ENCODE data around the gene ELP2. TPM values are rescaled to one million over a fixed set of nuclear protein-coding genes. Genes with fewer than 3 reads are reported as not detected.
"Not testable (repeated sequence)": the region's sequence is repeated elsewhere in the genome, so short reads cannot be mapped to it uniquely, and the experiment has no call there.

The ELP2 gene
- total RNA-seq = 100 to 1,000 TPM in 4 of 5 experiments, 10 to 100 TPM in 1; 79.3 to 177 (median 150) TPM
- polyA plus RNA-seq = 10 to 100 TPM; 77.4 to 93.9 TPM
- 150 reads per million, percentile 90 among the genes with 10 or more reads in this experiment for total RNA-seq

GRCh38 chr18:36129300-36130038 lies at the start of gene ELP2, which contains the start of gene SLC39A6:
Gene ELP2 (plus strand): TSS chr18:36129899. CDS start chr18:36129934, 35 bp downstream.
Gene SLC39A6 (minus strand): TSS chr18:36129340. CDS start chr18:36127007, 2,333 bp downstream.
- ChIA-PET POLR2A (interaction anchor here (0.6 to 3.6 kb wide), 23 partner anchors 10 to 1101 kb away, joined by 3 to 17 read pairs (median 4); partner anchors contain the start of genes INO80C, KIAA1328, RMP24 and TPGS2), CTCF (interaction anchor here (1.2 kb wide), 1 partner anchor 67 kb away, joined by 3 read pairs; no protein-coding TSS in a partner anchor)
- no peaks in the 10 kb centered on the region for H3K27me3 ChIP-seq (ENCODE audit: control insufficient read depth in 2 of 2, insufficient read depth in 2 of 2, low read length in 2 of 2)
- intact Hi-C loops (cut with micrococcal nuclease) = loop anchor here (1.0 to 10.0 kb wide), 19 partner anchors 13 to 1153 kb away; partner anchors contain the start of genes GALNT1 (in 2 of the 2), INO80C (in 2 of the 2), KIAA1328 (in 2 of the 2) and RMP24 (in 2 of the 2)
- peaks cover 33 to 35% of the 10 kb centered on the region in 2 donors for H3K4me1 ChIP-seq (ENCODE audit: control insufficient read depth in 2 of 2, insufficient read depth in 2 of 2, low read length in 2 of 2)
- Mint-ChIP-seq H3K4me3 (peak within 1 kb of the TSS; percentile 87 to 98 (median 95)), H3K27me3 (no peaks in the 10 kb centered on the region), H3K27ac (peak within 1 kb of the TSS; percentile 93 to 99 (median 98)), H3K9me3 (peaks cover 0 to 4% (median 0%) of the 10 kb centered on the region in 11 donors), H3K4me1 (peaks cover 39 to 81% (median 61%) of the 10 kb centered on the region in 7 donors), H3K36me3 (peaks cover 0 to 22% (median 10%) of the 10 kb centered on the region in 5 donors)
- DNase-seq = peak; percentile 89 to 98 (median 95)
- peak within 1 kb of the TSS; percentile 99 for H3K4me3 ChIP-seq (ENCODE audit: low read length)
- ATAC-seq = peak; percentile 94
- peak within 1 kb of the TSS; percentile 96 for H3K27ac ChIP-seq (ENCODE audit: low read depth, low read length)
- peaks cover 0 to 17% (median 0%) of the 10 kb centered on the region in 3 experiments for H3K36me3 ChIP-seq (ENCODE audit: control insufficient read depth in 2 of 3, insufficient read depth in 3 of 3, low read length in 3 of 3)
- H3K9me3 ChIP-seq (ENCODE audit: control insufficient read depth in 2 of 3, low read length in 3 of 3) = no peaks in the 10 kb centered on the region

GRCh38 chr18:36081118-36081517 lies 48.6 kb upstream of the ELP2 start:
- H3K4me3 Mint-ChIP-seq; H3K4me3 ChIP-seq (ENCODE audit: low read length); intact Hi-C loops (cut with micrococcal nuclease); DNase-seq; H3K27me3 Mint-ChIP-seq; H3K9me3 ChIP-seq (ENCODE audit: control insufficient read depth in 2 of 3, low read length in 3 of 3); CTCF ChIA-PET; ATAC-seq; H3K4me1 Mint-ChIP-seq; H3K27ac ChIP-seq (ENCODE audit: low read depth, low read length); H3K27me3 ChIP-seq (ENCODE audit: control insufficient read depth in 2 of 2, insufficient read depth in 2 of 2, low read length in 2 of 2); H3K4me1 ChIP-seq (ENCODE audit: control insufficient read depth in 2 of 2, insufficient read depth in 2 of 2, low read length in 2 of 2); H3K36me3 ChIP-seq (ENCODE audit: control insufficient read depth in 2 of 3, insufficient read depth in 3 of 3, low read length in 3 of 3); H3K27ac Mint-ChIP-seq; POLR2A ChIA-PET: not testable (repeated sequence)
- Mint-ChIP-seq H3K9me3 (peaks cover 0 to 42% (median 20%) of the 10 kb centered on the region in 11 donors), H3K36me3 (peaks cover 0 to 15% (median 4%) of the 10 kb centered on the region in 5 donors)

- Mint-ChIP-seq H3K4me1 (peaks cover 0 to 2% (median 0%) of the 10 kb centered on the region in 7 donors), H3K36me3 (peaks cover 0 to 13% (median 4%) of the 10 kb centered on the region in 5 donors), H3K27me3 (peaks cover 0 to 7% (median 0%) of the 10 kb centered on the region in 5 donors), H3K27ac (no peak overlapping the region), H3K4me3 (no peak overlapping the region), H3K9me3 (peaks cover 0 to 40% (median 20%) of the 10 kb centered on the region in 11 donors)
- ATAC-seq = no peak
- intact Hi-C loops (cut with micrococcal nuclease) = no loop called here
- Histone ChIP-seq H3K9me3 (ENCODE audit: control insufficient read depth in 2 of 3, low read length in 3 of 3) (no peaks in the 10 kb centered on the region), H3K36me3 (ENCODE audit: control insufficient read depth in 2 of 3, insufficient read depth in 3 of 3, low read length in 3 of 3) (no peaks in the 10 kb centered on the region), H3K4me3 (ENCODE audit: low read length) (no peak overlapping the region), H3K27ac (ENCODE audit: low read depth, low read length) (no peak overlapping the region), H3K4me1 (ENCODE audit: control insufficient read depth in 2 of 2, insufficient read depth in 2 of 2, low read length in 2 of 2) (no peaks in the 10 kb centered on the region), H3K27me3 (ENCODE audit: control insufficient read depth in 2 of 2, insufficient read depth in 2 of 2, low read length in 2 of 2) (no peaks in the 10 kb centered on the region)
- ChIA-PET POLR2A (no interaction called here), CTCF (no interaction called here)
- DNase-seq = no peak
Measured at GRCh38 chr18:36083729-36084128, 46.0 kb upstream of the ELP2 start.

GRCh38 chr18:36085195-36085594 lies 44.5 kb upstream of the ELP2 start:
- H3K27ac Mint-ChIP-seq = no peak overlapping the region
- peaks cover 0 to 26% (median 12%) of the 10 kb centered on the region in 11 donors for H3K9me3 Mint-ChIP-seq
- H3K4me3 Mint-ChIP-seq = no peak overlapping the region
- POLR2A ChIA-PET = no interaction called here
- Histone ChIP-seq H3K4me3 (ENCODE audit: low read length) (no peak overlapping the region), H3K27ac (ENCODE audit: low read depth, low read length) (no peak overlapping the region), H3K9me3 (ENCODE audit: control insufficient read depth in 2 of 3, low read length in 3 of 3) (no peaks in the 10 kb centered on the region), H3K4me1 (ENCODE audit: control insufficient read depth in 2 of 2, insufficient read depth in 2 of 2, low read length in 2 of 2) (no peaks in the 10 kb centered on the region), H3K27me3 (ENCODE audit: control insufficient read depth in 2 of 2, insufficient read depth in 2 of 2, low read length in 2 of 2) (no peaks in the 10 kb centered on the region), H3K36me3 (ENCODE audit: control insufficient read depth in 2 of 3, insufficient read depth in 3 of 3, low read length in 3 of 3) (no peaks in the 10 kb centered on the region)
- H3K36me3 Mint-ChIP-seq = peaks cover 0 to 12% (median 4%) of the 10 kb centered on the region in 5 donors
- DNase-seq (no peak), ATAC-seq (no peak)
- H3K27me3 Mint-ChIP-seq = peaks cover 0 to 7% (median 0%) of the 10 kb centered on the region in 5 donors
- peaks cover 0 to 2% (median 0%) of the 10 kb centered on the region in 7 donors for H3K4me1 Mint-ChIP-seq
- intact Hi-C loops (cut with micrococcal nuclease) = no loop called here
- CTCF ChIA-PET = interaction anchor here (1.1 kb wide), 1 partner anchor 199 kb away, joined by 3 read pairs; no protein-coding TSS in a partner anchor

GRCh38 chr18:36086186-36086585 lies 43.5 kb upstream of the ELP2 start:
- Histone ChIP-seq H3K27ac (ENCODE audit: low read depth, low read length) (no peak overlapping the region), H3K36me3 (ENCODE audit: control insufficient read depth in 2 of 3, insufficient read depth in 3 of 3, low read length in 3 of 3) (no peaks in the 10 kb centered on the region), H3K27me3 (ENCODE audit: control insufficient read depth in 2 of 2, insufficient read depth in 2 of 2, low read length in 2 of 2) (no peaks in the 10 kb centered on the region), H3K4me3 (ENCODE audit: low read length) (no peak overlapping the region), H3K4me1 (ENCODE audit: control insufficient read depth in 2 of 2, insufficient read depth in 2 of 2, low read length in 2 of 2) (no peaks in the 10 kb centered on the region), H3K9me3 (ENCODE audit: control insufficient read depth in 2 of 3, low read length in 3 of 3) (no peaks in the 10 kb centered on the region)
- ChIA-PET POLR2A (no interaction called here), CTCF (interaction anchor here (0.8 to 1.1 kb wide), 4 partner anchors 8 to 198 kb away, joined by 3 read pairs; no protein-coding TSS in a partner anchor)
- ATAC-seq = no peak
- intact Hi-C loops (cut with micrococcal nuclease) = no loop called here
- H3K27me3 Mint-ChIP-seq = peaks cover 0 to 3% (median 0%) of the 10 kb centered on the region in 5 donors
- no peak for DNase-seq
- H3K9me3 Mint-ChIP-seq = peaks cover 0 to 16% (median 4%) of the 10 kb centered on the region in 11 donors
- H3K27ac Mint-ChIP-seq = no peak overlapping the region
- no peak overlapping the region for H3K4me3 Mint-ChIP-seq
- peaks cover 0 to 5% (median under 1%) of the 10 kb centered on the region in 5 donors for H3K36me3 Mint-ChIP-seq
- H3K4me1 Mint-ChIP-seq = peaks cover 0 to 2% (median 0%) of the 10 kb centered on the region in 7 donors

- POLR2A ChIA-PET = no interaction called here
- H3K4me1 ChIP-seq (ENCODE audit: control insufficient read depth in 2 of 2, insufficient read depth in 2 of 2, low read length in 2 of 2) = no peaks in the 10 kb centered on the region
- no peaks in the 10 kb centered on the region for H3K27me3 ChIP-seq (ENCODE audit: control insufficient read depth in 2 of 2, insufficient read depth in 2 of 2, low read length in 2 of 2)
- no peak overlapping the region for H3K27ac Mint-ChIP-seq
- DNase-seq (no peak), ATAC-seq (no peak)
- intact Hi-C loops (cut with micrococcal nuclease) = no loop called here
- no peak overlapping the region for H3K4me3 Mint-ChIP-seq
- no peaks in the 10 kb centered on the region for H3K9me3 Mint-ChIP-seq
- H3K9me3 ChIP-seq (ENCODE audit: control insufficient read depth in 2 of 3, low read length in 3 of 3) = no peaks in the 10 kb centered on the region
- no peak overlapping the region for H3K4me3 ChIP-seq (ENCODE audit: low read length)
- H3K4me1 Mint-ChIP-seq = peaks cover 0 to 11% (median 4%) of the 10 kb centered on the region in 7 donors
- no peaks in the 10 kb centered on the region for H3K36me3 ChIP-seq (ENCODE audit: control insufficient read depth in 2 of 3, insufficient read depth in 3 of 3, low read length in 3 of 3)
- H3K36me3 Mint-ChIP-seq = no peaks in the 10 kb centered on the region
- H3K27ac ChIP-seq (ENCODE audit: low read depth, low read length) = no peak overlapping the region
- CTCF ChIA-PET = interaction anchor here (0.6 kb wide), 1 partner anchor 535 kb away, joined by 3 read pairs; no protein-coding TSS in a partner anchor
- peaks cover 0 to under 1% (median 0%) of the 10 kb centered on the region in 5 donors for H3K27me3 Mint-ChIP-seq
Measured at GRCh38 chr18:36088256-36088655, 41.4 kb upstream of the ELP2 start.
